Measurements from ENCODE around the gene S1PR1.

The S1PR1 gene

GRCh38 chr1:101250656-101251272, 13.9 kb downstream of the S1PR1 start:
- no peak overlapping the region for H3K4me3 ChIP-seq (ENCODE audit: low read depth, low read length)
- TF ChIP-seq, protein P1, sequence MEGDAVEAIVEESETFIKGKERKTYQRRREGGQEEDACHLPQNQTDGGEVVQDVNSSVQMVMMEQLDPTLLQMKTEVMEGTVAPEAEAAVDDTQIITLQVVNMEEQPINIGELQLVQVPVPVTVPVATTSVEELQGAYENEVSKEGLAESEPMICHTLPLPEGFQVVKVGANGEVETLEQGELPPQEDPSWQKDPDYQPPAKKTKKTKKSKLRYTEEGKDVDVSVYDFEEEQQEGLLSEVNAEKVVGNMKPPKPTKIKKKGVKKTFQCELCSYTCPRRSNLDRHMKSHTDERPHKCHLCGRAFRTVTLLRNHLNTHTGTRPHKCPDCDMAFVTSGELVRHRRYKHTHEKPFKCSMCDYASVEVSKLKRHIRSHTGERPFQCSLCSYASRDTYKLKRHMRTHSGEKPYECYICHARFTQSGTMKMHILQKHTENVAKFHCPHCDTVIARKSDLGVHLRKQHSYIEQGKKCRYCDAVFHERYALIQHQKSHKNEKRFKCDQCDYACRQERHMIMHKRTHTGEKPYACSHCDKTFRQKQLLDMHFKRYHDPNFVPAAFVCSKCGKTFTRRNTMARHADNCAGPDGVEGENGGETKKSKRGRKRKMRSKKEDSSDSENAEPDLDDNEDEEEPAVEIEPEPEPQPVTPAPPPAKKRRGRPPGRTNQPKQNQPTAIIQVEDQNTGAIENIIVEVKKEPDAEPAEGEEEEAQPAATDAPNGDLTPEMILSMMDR (IDR thresholded peaks at IDR 0.05; ENCODE audit: borderline replicate concordance, insufficient read depth, low read depth, low read length), result no peak

- TF ChIP-seq, protein P1 (IDR thresholded peaks at IDR 0.05; ENCODE audit: borderline replicate concordance, insufficient read depth, low read depth, low read length), result no peak
Measured at GRCh38 chr1:101251504-101251903, 14.7 kb downstream of the S1PR1 start.

GRCh38 chr1:101253976-101254674, 17.3 kb downstream of the S1PR1 start:
- TF ChIP-seq, protein P1 (IDR thresholded peaks at IDR 0.05; ENCODE audit: borderline replicate concordance, insufficient read depth, low read depth, low read length), result no peak
- no peak overlapping the region for H3K4me3 ChIP-seq (ENCODE audit: low read depth, low read length)

More at GRCh38 chr1:101251504-101251903, 14.7 kb downstream of the S1PR1 start:
- H3K4me3 ChIP-seq (ENCODE audit: low read depth, low read length), result no peak overlapping the region

DNA sequence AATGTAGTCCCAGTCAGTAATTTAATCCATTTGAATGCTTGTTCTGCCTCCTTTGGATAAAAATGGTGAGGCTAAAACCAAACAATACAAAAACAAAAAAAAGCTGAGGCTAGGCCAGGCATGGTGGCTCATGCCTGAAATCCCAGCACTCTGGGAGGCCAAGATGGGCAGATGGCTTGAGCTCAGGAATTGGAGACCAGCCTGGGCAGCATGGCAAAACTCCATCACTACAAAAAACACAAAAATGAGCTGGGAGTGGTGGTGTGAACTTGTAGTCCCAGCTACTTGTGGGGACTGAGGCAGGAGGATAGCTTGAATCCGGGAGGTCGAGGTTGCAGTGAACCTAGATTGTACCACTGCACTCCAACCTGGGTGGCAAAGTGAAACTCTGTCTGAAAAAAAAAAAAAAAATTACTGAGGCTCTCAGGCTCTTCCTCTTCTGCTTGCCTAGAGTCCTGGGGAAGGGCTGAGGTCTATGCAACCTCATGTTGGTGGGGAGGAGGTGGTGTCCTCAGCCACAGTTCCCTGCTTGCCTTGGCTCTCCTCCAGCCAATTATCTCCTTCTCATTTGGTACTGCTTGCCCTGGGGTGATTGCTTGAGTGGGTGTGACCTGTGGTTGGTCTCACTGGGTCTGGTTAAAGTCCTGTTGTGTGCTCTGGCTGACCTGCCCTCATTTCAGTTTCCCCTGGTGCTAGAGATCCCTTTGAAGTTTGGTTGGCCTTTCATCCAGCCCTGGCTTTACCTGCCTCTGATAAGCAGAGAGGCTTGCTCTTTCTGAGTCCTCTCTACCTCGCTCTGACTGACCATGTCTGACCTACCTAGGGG, 20.9 kb downstream of the S1PR1 start:
- H3K4me3 ChIP-seq (ENCODE audit: low read depth, low read length), result no peak overlapping the region
- TF ChIP-seq, protein P1 (IDR thresholded peaks at IDR 0.05; ENCODE audit: borderline replicate concordance, insufficient read depth, low read depth, low read length), result no peak

GRCh38 chr1:101259744-101260148, 22.9 kb downstream of the S1PR1 start:
- H3K4me3 ChIP-seq (ENCODE audit: low read depth, low read length), result no peak overlapping the region
- TF ChIP-seq, protein P1 (IDR thresholded peaks at IDR 0.05; ENCODE audit: borderline replicate concordance, insufficient read depth, low read depth, low read length), result no peak

GRCh38 chr1:101260556-101261350, 23.9 kb downstream of the S1PR1 start:
- TF ChIP-seq, protein P1 (IDR thresholded peaks at IDR 0.05; ENCODE audit: borderline replicate concordance, insufficient read depth, low read depth, low read length), result no peak
- H3K4me3 ChIP-seq (ENCODE audit: low read depth, low read length), result no peak overlapping the region
